Upper lobe of right lung (tissue), 1 donor: Measurements from ENCODE around the gene LYZL2. TPM values are rescaled to one million over a fixed set of nuclear protein-coding genes. Genes with fewer than 3 reads are reported as not detected.

ENCODE experiments used
- ATAC-seq: fragments of 200-7000 bp; cut with Tn5 transposase; one replicate; pipeline ENCODE4 v1.9.1; 2020; ENCODE audit warnings: mild to moderate bottlenecking, moderate library complexity
- DNase-seq: peaks from one replicate; pipeline ENCODE4 v3.0.0-alpha.2; 2020
- H3K27ac ChIP-seq: fragments of 200-600 bp; one replicate; pipeline ENCODE4 v1.8.0; 2022
- H3K27me3 ChIP-seq: fragments of 200-600 bp; one replicate; pipeline ENCODE4 v1.8.0; 2022; ENCODE audit warnings: mild to moderate bottlenecking
- H3K36me3 ChIP-seq: fragments of 200-600 bp; one replicate; pipeline ENCODE4 v1.8.0; 2022
- H3K4me1 ChIP-seq: fragments of 200-600 bp; one replicate; pipeline ENCODE4 v1.8.0; 2022
- H3K4me3 ChIP-seq: fragments of 200-600 bp; one replicate; pipeline ENCODE4 v1.8.0; 2022; ENCODE audit warnings: mild to moderate bottlenecking
- H3K9me3 ChIP-seq: fragments of 200-600 bp; one replicate; pipeline ENCODE4 v1.8.0; 2022
- CTCF ChIP-seq: fragments of 200-600 bp; IDR thresholded peaks from one replicate; pipeline ENCODE4 v1.8.0; 2022; ENCODE audit warnings: antibody characterized with exemption
- intact Hi-C: fragments of 100-400 bp; cut with DNase I; formaldehyde crosslinking; loops from one replicate; pipeline ENCODE4 v1.11.0; 2022
- total RNA-seq: library from RNA; stranded (reverse); fragmentation: NEBNext Ultra II Directional; extraction: Animal tissue kit (Norgen Biotek cat#: 25700); gene quantifications from one replicate; pipeline ENCODE4 v1.2.1, GENCODE V29; 2021
- donor health status: DM: no; HTN: yes; CAD: no; lungs with severe emphysema.

LYZL2 gene
- total RNA-seq, 1 donor from 2014 or later, result not detected

DNA sequence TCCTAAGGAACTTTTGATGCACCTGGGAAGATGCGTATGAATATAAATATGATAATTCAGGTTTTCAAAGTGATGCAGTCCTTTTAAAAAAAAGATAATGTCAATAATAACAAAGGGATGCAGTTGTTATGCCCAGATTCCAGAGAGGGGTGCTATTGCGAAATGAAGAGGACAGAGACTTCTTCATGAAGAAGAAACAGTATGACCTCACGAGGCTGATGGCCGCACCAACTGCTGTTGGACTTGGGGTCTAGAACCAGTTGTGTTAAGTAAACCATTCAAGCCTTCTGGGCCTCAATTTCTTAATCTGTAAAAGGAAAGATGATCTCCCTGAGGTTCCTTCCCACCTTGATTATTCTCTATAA is 55.1 kb downstream of the LYZL2 start:
- H3K27me3 ChIP-seq, result no peaks in the 10 kb centered on the region
- no peaks in the 10 kb centered on the region for H3K36me3 ChIP-seq
- ATAC-seq, result no peak
- TF ChIP-seq CTCF, result no peak
- no peaks in the 10 kb centered on the region for H3K9me3 ChIP-seq
- H3K4me1 ChIP-seq, result no peaks in the 10 kb centered on the region
- intact Hi-C loops, result no loop called here
- no peak overlapping the region for H3K27ac ChIP-seq
- no peak for DNase-seq
- no peak overlapping the region for H3K4me3 ChIP-seq

- Histone ChIP-seq H3K27ac (no peak overlapping the region), H3K27me3 (no peaks in the 10 kb centered on the region), H3K36me3 (no peaks in the 10 kb centered on the region), H3K4me3 (no peak overlapping the region), H3K9me3 (no peaks in the 10 kb centered on the region), H3K4me1 (no peaks in the 10 kb centered on the region)
- intact Hi-C loops, result no loop called here
- no peak for TF ChIP-seq CTCF
- DNase-seq (no peak), ATAC-seq (peak; percentile 67)
These were observed 55.7 kb downstream of the LYZL2 start for GRCh38 chr10:30573721-30574431.

- no peaks in the 10 kb centered on the region for H3K27me3 ChIP-seq
- no peaks in the 10 kb centered on the region for H3K9me3 ChIP-seq
- ATAC-seq (no peak), DNase-seq (no peak)
- no peak overlapping the region for H3K27ac ChIP-seq
- no peaks in the 10 kb centered on the region for H3K4me1 ChIP-seq
- intact Hi-C loops, result no loop called here
- no peak overlapping the region for H3K4me3 ChIP-seq
- TF ChIP-seq CTCF, result no peak
- no peaks in the 10 kb centered on the region for H3K36me3 ChIP-seq
These were observed 64.1 kb downstream of the LYZL2 start for GRCh38 chr10:30565449-30565848.

GRCh38 chr10:30562787-30563186 is 66.8 kb downstream of the LYZL2 start:
- no peak overlapping the region for H3K27ac ChIP-seq
- H3K4me3 ChIP-seq, result no peak overlapping the region
- intact Hi-C loops, result no loop called here
- no peak for TF ChIP-seq CTCF
- DNase-seq, result no peak
- no peak for ATAC-seq
- H3K9me3 ChIP-seq, result no peaks in the 10 kb centered on the region
- H3K36me3 ChIP-seq, result no peaks in the 10 kb centered on the region
- no peaks in the 10 kb centered on the region for H3K4me1 ChIP-seq
- no peaks in the 10 kb centered on the region for H3K27me3 ChIP-seq

Other genes with a start within 250 kb of the LYZL2 start
- gene MAP3K8, start 195.6 kb downstream of the LYZL2 start, total RNA-seq, result 33.7 TPM